K562 (cell line): ENCODE data around the gene IQGAP3. TPM values are rescaled to one million over a fixed set of nuclear protein-coding genes. Genes with fewer than 3 reads are reported as not detected.

Source experiments
- FOSL1 ChIP-seq: fragments of 200-800 bp; sonication (Bioruptor generic); conservative IDR thresholded peaks from 2 replicates; pipeline ENCODE4 v1.6.1; 2016; ENCODE audit warnings: missing genetic modification characterization, missing compliant biosample characterization
- NCOA2 ChIP-seq, 2 experiments: fragments of 450-650 bp; IDR thresholded peaks; 2 replicates each; pipeline ENCODE4 v1.6.1; 2018; ENCODE audit warnings: mild to moderate bottlenecking in 2 of 2, moderate library complexity in 1 of 2; ENCODE audit not compliant: partially characterized antibody in 2 of 2
- NFYB ChIP-seq: IDR thresholded peaks from 2 replicates; pipeline ENCODE4 v1.6.1; 2011; ENCODE audit warnings: mild to moderate bottlenecking, moderate library complexity; ENCODE audit not compliant: insufficient read length; ENCODE audit errors: extremely low read depth
- NR2C1 ChIP-seq, 2 experiments: fragments of 450-650 bp; IDR thresholded peaks; 2 replicates each; pipeline ENCODE4 v1.6.1; 2017; ENCODE audit warnings: mild to moderate bottlenecking in 2 of 2, antibody characterized with exemption in 1 of 2, inconsistent platforms in 1 of 2, missing compliant biosample characterization in 1 of 2, missing genetic modification characterization in 1 of 2
- POLR2H ChIP-seq: IDR thresholded peaks from 2 replicates; pipeline ENCODE4 v1.6.1; 2016; ENCODE audit warnings: missing genetic modification characterization, low read depth, mild to moderate bottlenecking, control low read depth, missing compliant biosample characterization, moderate library complexity
- SAFB2 ChIP-seq: fragments of 200-400 bp; formaldehyde crosslinking; IDR thresholded peaks from 2 replicates; pipeline ENCODE4 v1.6.1; 2018; ENCODE audit warnings: borderline replicate concordance, low read length, low read depth, moderate library complexity; ENCODE audit not compliant: severe bottlenecking
- SMARCA4 ChIP-seq: fragments of 450-650 bp; IDR thresholded peaks from 2 replicates; pipeline ENCODE4 v1.6.1; 2016
- STAG1 ChIP-seq: sonication (generic); formaldehyde crosslinking; IDR thresholded peaks from 2 replicates; pipeline ENCODE4 v1.5.0; 2020; ENCODE audit warnings: missing genetic modification reagents, borderline replicate concordance
- TAL1 ChIP-seq: fragments of 450-650 bp; IDR thresholded peaks from 2 replicates; pipeline ENCODE4 v1.6.1; 2016; ENCODE audit warnings: mild to moderate bottlenecking
- TBP ChIP-seq: optimal IDR thresholded peaks from 2 replicates; pipeline ENCODE3; 2011; ENCODE audit warnings: low read depth, low read length, improper control_type of control experiment
- WHSC1 ChIP-seq: IDR thresholded peaks from one replicate; pipeline ENCODE4 v1.6.1; 2012; ENCODE audit warnings: low read length, control low read depth, inconsistent platforms
- ZFP1 ChIP-seq: fragments of 450-650 bp; formaldehyde crosslinking; IDR thresholded peaks from 2 replicates; pipeline ENCODE4 v1.4.0; 2020; ENCODE audit warnings: mild to moderate bottlenecking, mixed read lengths
- ZNF133 ChIP-seq: fragments of 250-450 bp; sonication (Bioruptor Pico); IDR thresholded peaks from 2 replicates; pipeline ENCODE4 v1.4.0; 2020; ENCODE audit warnings: mild to moderate bottlenecking
- ZNF239 ChIP-seq: fragments of 250-450 bp; sonication (Bioruptor Pico); IDR thresholded peaks from 2 replicates; pipeline ENCODE4 v1.4.0; 2020; ENCODE audit warnings: mild to moderate bottlenecking
- polyA plus RNA-seq, 8 experiments: library from polyadenylated mRNA; depleted of rRNA in 4 of 8; stranded (reverse) in 5 of 8; unstranded in 3 of 8; fragments of >200 nt; fragmentation: Nextera tagmentation in 2 of 8; fragmentation: Illumina TruSeq in 1 of 8; extraction: Ambion mirVana in 2 of 8; extraction: Trizol in 1 of 8; gene quantifications; 2 replicates each; pipeline versions ENCODE4 v1.2.1 to v1.2.3, GENCODE V29; 2011 to 2014; ENCODE audit warnings: inconsistent platforms in 1 of 8, missing spikeins in 1 of 8
- total RNA-seq, 7 experiments: library from RNA; depleted of rRNA in 6 of 7; stranded (reverse); fragments of >200 nt in 6 of 7; fragmentation: Illumina TruSeq in 2 of 7; extraction: Trizol in 2 of 7; gene quantifications; 2 replicates each; pipeline versions ENCODE4 v1.2.1 to v1.2.3, GENCODE V29; 2011 to 2021; ENCODE audit warnings: low replicate concordance in 1 of 7
- TF ChIP-seq, protein P1 (sequence below): fragments of 450-650 bp; IDR thresholded peaks from 2 replicates; pipeline ENCODE4 v1.6.1; 2016; ENCODE audit warnings: mild to moderate bottlenecking, moderate library complexity

Gene IQGAP3
- total and polyA plus RNA-seq, 9 of the 15 experiments (the other 6 are each of a cell fraction or from before 2014, with no cell fraction given): 1.4 to 16.6 (median 11.9) TPM

DNA sequence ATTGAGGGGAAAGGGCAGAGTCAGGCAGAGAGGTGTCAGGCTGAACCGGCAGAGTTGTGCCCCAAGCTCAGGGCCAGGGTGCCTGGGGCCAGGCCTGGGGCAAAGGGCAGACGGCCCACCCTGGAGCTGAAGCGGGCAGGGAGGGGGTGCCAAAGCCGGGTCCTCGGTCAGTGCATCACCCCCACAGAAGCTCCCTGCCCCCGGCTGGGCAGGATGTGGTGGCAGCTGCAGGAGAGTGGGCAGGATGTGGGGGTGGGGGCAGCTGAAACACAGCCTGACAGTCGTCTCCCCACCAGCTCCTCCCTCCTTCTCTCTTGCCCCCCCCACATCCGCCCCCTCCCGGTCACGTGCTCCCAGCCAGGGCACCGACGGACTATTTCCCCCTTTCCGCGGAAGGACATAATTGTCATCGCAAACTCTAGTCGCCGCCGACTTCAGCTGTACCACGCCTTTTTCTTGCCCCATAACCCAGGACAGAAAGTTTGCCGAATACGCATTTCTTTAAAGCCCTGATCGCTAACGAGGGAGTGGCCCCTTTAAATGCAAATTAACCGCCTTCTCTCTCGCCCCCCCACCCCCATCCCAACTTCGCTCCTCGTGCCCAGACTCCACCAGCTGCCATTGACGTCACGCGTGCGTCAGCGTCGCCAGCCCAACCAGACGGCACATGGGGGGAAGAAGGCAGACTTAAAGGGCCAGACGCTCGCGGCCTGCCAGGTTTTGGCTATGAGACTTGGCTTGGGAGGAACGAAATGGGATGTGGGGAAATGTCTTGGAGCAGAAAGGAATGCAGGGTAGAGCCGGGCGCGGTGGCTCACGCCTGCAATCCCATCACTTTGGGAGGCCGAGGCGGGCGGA is 67.3 kb downstream of the IQGAP3 start (continued):
- TF ChIP-seq, protein P1, sequence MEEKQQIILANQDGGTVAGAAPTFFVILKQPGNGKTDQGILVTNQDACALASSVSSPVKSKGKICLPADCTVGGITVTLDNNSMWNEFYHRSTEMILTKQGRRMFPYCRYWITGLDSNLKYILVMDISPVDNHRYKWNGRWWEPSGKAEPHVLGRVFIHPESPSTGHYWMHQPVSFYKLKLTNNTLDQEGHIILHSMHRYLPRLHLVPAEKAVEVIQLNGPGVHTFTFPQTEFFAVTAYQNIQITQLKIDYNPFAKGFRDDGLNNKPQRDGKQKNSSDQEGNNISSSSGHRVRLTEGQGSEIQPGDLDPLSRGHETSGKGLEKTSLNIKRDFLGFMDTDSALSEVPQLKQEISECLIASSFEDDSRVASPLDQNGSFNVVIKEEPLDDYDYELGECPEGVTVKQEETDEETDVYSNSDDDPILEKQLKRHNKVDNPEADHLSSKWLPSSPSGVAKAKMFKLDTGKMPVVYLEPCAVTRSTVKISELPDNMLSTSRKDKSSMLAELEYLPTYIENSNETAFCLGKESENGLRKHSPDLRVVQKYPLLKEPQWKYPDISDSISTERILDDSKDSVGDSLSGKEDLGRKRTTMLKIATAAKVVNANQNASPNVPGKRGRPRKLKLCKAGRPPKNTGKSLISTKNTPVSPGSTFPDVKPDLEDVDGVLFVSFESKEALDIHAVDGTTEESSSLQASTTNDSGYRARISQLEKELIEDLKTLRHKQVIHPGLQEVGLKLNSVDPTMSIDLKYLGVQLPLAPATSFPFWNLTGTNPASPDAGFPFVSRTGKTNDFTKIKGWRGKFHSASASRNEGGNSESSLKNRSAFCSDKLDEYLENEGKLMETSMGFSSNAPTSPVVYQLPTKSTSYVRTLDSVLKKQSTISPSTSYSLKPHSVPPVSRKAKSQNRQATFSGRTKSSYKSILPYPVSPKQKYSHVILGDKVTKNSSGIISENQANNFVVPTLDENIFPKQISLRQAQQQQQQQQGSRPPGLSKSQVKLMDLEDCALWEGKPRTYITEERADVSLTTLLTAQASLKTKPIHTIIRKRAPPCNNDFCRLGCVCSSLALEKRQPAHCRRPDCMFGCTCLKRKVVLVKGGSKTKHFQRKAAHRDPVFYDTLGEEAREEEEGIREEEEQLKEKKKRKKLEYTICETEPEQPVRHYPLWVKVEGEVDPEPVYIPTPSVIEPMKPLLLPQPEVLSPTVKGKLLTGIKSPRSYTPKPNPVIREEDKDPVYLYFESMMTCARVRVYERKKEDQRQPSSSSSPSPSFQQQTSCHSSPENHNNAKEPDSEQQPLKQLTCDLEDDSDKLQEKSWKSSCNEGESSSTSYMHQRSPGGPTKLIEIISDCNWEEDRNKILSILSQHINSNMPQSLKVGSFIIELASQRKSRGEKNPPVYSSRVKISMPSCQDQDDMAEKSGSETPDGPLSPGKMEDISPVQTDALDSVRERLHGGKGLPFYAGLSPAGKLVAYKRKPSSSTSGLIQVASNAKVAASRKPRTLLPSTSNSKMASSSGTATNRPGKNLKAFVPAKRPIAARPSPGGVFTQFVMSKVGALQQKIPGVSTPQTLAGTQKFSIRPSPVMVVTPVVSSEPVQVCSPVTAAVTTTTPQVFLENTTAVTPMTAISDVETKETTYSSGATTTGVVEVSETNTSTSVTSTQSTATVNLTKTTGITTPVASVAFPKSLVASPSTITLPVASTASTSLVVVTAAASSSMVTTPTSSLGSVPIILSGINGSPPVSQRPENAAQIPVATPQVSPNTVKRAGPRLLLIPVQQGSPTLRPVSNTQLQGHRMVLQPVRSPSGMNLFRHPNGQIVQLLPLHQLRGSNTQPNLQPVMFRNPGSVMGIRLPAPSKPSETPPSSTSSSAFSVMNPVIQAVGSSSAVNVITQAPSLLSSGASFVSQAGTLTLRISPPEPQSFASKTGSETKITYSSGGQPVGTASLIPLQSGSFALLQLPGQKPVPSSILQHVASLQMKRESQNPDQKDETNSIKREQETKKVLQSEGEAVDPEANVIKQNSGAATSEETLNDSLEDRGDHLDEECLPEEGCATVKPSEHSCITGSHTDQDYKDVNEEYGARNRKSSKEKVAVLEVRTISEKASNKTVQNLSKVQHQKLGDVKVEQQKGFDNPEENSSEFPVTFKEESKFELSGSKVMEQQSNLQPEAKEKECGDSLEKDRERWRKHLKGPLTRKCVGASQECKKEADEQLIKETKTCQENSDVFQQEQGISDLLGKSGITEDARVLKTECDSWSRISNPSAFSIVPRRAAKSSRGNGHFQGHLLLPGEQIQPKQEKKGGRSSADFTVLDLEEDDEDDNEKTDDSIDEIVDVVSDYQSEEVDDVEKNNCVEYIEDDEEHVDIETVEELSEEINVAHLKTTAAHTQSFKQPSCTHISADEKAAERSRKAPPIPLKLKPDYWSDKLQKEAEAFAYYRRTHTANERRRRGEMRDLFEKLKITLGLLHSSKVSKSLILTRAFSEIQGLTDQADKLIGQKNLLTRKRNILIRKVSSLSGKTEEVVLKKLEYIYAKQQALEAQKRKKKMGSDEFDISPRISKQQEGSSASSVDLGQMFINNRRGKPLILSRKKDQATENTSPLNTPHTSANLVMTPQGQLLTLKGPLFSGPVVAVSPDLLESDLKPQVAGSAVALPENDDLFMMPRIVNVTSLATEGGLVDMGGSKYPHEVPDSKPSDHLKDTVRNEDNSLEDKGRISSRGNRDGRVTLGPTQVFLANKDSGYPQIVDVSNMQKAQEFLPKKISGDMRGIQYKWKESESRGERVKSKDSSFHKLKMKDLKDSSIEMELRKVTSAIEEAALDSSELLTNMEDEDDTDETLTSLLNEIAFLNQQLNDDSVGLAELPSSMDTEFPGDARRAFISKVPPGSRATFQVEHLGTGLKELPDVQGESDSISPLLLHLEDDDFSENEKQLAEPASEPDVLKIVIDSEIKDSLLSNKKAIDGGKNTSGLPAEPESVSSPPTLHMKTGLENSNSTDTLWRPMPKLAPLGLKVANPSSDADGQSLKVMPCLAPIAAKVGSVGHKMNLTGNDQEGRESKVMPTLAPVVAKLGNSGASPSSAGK: peak; percentile 99
- 0 out of 2 replicates have a peak, but pooled peaks have one; percentile 38 for TF ChIP-seq SMARCA4
- TF ChIP-seq ZFP1 (CRISPR knock-in tag): no peak
- TF ChIP-seq NR2C1 (IDR thresholded peaks at IDR 0.05): no peak; the same call in 1 of the 2 replicates
- TF ChIP-seq NR2C1 (tag; IDR thresholded peaks at IDR 0.05): no peak
- TF ChIP-seq TAL1: peak; percentile 19; the same call in 1 of the 2 replicates
- TF ChIP-seq WHSC1: no peak
- TF ChIP-seq ZNF133: no peak
- no peak for TF ChIP-seq SAFB2
- no peak for TF ChIP-seq POLR2H (tag)
- no peak; the same call in 1 of the 2 replicates for TF ChIP-seq ZNF239
- peak; percentile 70 for TF ChIP-seq FOSL1 (tag)
- no peak for TF ChIP-seq NCOA2 (IDR thresholded peaks at IDR 0.05; ENCODE audit: partially characterized antibody in 2 of 2)
- TF ChIP-seq STAG1 (CRISPR knock-in tag): no peak
- TF ChIP-seq TBP: peak; percentile 37
- peak; percentile 88 for TF ChIP-seq NFYB
